Measurements from ENCODE around the gene ARHGAP10.
"Not testable (repeated sequence)": the region's sequence is repeated elsewhere in the genome, so short reads cannot be mapped to it uniquely, and the experiment has no call there.

Gene ARHGAP10

DNA sequence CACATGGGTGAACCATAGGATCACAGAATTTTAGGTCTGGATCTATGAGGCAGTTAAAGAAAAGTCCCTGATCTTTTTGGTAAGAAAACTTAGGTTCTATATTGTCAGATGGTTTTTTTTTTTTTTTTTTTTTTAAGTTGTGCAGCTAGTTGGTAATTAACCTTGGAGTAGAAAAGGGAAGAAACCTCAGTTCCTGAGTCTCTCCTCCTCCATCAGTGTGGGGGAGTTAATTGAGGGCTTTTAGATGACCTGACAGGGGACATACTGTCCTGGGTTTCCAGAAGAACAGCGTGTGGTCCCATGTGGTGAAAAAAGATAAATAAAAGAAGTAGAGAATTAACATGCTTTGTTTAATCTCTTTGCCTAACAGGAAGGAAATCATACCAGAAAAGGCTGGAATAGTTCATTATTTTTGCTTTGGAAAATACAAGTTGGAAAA is 123.7 kb downstream of the ARHGAP10 start:
- DNase-seq, result no peak

GRCh38 chr4:147860960-147861359 is 129.1 kb downstream of the ARHGAP10 start:
- DNase-seq, result no peak

DNA sequence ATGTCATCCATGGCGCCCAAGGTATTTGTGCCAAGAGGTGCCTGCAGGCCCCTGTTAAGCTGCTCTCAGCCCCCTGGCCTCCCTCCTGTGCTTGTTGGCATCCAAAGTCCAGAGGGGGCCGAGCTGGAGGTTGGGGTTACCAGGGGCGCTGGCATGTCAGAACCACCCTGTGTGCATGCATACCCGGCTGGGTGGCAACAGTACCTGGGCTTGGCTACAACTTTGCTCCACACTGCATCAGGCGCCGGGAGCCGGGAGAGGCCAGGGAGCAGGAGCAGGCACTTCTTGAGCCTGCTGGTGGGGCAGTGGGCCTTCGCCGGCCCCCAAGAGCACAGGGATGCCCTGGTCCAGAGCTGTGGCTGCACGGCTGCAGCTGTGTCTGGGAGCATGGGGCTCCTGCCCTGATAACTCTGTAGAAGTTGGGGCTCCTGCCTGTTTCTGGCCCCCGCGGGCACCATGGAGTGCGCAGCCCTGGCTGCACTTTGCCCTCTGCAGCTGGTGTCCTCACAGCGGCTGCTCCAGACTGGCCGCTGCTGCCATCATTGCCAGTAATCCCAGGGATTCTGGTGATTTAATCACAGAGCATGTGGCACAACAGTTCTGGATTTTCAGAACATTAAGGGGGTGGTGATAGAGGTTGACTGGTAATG is 130.3 kb downstream of the ARHGAP10 start:
- DNase-seq, result no peak

- no peak for DNase-seq
Observed at GRCh38 chr4:147863111-147863747, 131.3 kb downstream of the ARHGAP10 start.

DNA sequence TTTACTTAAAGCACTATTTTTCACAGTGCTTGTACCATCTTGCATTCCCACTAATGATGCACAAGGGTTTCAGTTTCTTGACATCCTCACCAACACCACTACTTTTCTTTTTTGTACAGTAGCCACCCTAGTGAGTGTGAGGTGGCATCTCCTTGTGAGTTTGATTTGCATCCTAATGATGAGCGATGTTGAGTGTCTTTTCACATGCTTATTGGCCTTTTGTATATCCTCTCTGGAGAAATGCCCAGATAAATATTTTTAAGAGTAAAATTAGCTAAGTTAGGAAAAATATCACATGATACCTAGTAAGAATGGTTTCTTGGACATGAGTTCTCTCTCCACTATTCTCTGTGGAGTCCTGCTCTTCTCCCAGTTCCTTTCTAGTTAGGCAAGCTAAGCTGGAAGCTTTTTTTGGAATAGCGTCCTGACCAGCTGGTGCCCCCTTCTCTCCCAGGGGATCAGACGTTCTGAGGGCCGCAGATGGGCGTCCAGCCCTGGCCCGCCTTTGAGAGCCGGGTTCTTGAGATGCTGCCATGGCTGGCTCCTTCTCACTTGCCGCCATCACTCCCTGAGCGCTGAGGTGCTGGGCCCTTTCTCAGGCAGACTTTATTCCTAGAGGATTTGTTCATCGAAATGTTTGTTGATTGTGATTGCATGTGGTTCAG is 132.1 kb downstream of the ARHGAP10 start:
- no peak for DNase-seq

DNA sequence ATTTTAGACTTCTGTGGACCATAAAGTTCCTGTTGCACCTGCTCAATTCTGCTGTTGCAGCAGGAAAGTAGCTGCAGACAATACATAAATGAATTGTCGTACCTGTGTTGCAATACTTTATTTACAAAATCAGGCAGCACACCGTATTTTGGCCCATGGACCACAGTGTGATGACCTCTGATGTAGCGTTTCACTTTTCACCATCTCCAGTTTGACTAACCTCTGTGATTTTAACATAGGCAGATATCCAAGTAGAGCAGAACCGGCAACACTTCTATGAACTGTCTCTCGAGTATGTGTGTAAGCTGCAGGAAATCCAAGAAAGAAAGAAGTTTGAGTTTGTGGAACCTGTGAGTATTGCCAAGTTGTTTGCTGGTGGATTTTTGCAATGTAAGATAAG is 132.7 kb downstream of the ARHGAP10 start:
- no peak for DNase-seq

DNA sequence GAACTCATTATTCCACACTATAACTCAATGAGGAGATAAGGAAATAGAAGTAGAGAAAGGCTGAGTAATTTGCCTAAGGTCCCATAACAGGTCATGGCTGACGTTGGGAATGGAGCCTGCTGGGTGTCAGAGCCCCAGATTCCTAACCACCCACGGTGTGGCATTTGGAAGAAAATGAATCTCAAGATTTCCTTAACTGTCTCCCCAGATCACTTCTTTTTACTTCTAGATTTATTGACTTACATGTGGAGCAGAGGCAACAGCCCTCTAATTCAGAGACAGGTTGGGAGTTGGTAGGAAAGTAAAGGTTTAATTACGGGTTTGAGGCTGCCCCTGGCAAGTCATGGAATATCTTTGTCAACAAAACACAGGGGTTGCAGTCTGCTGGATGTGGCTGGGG is 134.0 kb downstream of the ARHGAP10 start:
- no peak for DNase-seq

DNA sequence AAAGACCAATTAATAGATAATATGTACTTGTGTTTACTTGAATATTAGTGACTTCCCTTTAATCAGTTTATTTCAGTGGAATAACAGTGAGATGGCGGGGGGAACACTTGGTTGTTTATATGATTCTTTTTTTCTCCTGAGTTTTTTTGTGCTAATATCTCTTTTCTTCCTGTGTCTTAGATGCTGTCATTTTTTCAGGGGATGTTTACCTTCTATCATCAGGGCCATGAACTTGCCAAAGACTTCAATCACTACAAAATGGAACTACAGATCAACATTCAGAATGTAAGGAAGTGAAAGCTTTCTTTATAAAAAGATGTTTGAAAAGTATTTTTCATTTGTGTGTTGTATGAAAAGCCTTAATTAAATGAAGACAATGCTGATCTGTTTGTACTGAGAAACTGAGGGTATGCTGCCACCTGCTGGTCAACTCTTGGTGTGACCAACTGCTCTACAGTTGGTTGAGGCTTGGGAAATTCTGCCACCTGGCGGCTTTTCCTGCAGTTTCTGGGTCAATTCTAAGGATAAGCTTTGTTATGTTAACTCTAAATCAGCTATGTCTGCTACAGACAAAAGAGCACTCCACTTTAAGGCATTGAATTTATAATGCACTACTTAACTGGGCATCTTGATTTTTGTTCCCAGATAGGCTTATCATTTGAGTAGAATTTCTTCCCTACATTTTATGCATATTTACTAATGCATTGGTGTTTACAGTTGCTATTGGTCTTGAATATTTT is 134.8 kb downstream of the ARHGAP10 start:
- DNase-seq, result peak; percentile 92 to 94

DNA sequence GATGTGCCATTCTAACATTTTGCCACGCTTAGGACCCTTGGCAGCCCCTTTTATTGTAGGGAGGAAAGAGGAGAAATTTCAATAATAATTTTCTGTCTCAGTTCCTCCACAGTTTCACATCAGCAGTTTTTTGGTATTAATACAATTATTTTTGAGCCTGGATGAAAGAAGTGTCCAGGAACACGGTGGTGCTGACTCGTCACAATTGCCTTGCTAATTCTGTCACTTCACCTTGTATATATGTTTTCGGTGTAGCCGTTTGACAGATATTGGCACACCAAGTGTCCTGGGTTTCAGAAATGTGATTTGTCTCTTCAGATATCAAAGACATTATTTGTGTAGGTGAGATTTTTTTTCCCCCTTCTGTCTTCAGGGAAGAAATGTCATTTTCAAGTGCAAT is 142.2 kb downstream of the ARHGAP10 start:
- no peak for DNase-seq

DNA sequence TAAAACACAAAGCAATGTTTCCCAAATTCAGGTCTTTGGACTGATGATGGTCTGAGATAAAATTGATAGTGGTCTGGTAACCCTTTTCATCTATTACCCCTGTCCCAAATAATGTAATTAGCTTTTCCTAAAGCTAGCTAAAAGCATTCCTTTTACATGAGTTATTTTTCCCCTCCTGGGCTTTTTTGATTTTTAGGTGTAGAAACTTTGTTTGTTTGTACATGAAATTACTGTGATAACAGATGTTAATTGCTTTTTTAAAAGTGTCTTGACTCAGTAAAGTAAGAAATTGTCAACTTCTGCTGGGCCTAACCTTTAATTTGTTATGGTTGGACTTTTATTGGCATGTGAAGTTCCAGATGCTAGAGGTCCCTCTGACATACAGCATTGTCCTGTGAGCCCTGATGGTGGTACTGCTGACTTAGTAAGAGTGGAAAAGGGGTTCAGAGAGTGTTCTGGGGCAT is 145.5 kb downstream of the ARHGAP10 start:
- no peak for DNase-seq

- no peak for DNase-seq
Observed at GRCh38 chr4:147879676-147880075, 147.8 kb downstream of the ARHGAP10 start.

- DNase-seq, result no peak
Observed at GRCh38 chr4:147880511-147880910, 148.6 kb downstream of the ARHGAP10 start.

DNA sequence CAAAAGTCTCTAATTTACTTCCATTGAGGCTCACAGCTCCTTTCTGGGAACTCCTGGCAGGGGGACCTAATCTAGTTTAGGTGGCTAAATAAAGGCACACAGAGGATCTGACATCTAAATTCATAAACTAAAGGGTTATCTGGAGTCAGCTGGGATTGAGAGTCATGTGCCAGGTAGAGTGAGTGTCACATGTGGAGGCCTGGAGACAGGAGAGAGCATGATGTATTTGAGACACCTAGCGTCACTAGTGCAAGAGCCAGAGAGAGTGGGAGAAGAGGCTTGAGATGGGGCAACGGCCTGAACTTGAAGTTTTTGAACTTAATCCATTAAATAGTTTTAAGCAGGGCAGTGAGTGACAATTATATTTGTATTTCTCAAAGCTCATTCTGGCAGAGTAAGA is 152.6 kb downstream of the ARHGAP10 start:
- DNase-seq, result no peak

DNA sequence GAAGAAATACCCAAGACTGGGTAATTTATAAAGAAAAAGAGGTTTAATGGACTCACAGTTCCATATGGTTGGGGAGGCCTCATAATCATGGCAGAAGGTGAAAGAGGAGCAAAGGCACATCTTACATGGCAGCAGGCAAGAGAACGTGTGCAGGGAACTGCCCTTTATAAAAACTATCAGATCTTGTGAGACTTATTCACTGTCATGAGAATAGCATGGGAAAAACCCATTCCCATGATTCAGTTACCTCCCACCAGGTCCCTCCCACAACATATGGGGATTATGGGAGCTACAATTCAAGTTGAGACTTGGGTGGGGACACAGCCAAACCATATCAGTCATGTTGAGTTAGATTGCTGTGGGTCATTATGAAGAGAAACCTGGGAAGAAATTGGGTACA is 153.3 kb downstream of the ARHGAP10 start:
- not testable (repeated sequence) for DNase-seq

GRCh38 chr4:147891476-147892115 is 159.7 kb downstream of the ARHGAP10 start:
- DNase-seq, result no peak

DNA sequence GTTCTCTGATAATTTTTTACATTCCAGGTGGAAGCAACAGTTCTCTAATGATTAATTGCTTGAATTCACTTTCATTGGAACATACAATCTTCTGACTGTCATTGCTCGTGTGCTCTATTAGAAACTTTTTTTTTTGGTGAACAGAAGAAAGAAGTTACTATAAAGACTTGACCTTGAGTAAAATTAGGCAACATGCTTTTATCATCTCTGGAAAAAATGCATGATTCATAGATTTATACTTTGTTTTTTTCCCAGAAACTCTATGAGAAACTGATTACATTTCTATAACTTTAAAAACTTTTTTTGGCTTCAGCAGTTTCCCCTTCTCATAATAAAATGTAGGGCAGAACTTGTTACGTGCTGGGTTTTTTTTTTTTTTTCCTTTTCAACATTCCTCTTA is 167.6 kb downstream of the ARHGAP10 start:
- no peak for DNase-seq

DNA sequence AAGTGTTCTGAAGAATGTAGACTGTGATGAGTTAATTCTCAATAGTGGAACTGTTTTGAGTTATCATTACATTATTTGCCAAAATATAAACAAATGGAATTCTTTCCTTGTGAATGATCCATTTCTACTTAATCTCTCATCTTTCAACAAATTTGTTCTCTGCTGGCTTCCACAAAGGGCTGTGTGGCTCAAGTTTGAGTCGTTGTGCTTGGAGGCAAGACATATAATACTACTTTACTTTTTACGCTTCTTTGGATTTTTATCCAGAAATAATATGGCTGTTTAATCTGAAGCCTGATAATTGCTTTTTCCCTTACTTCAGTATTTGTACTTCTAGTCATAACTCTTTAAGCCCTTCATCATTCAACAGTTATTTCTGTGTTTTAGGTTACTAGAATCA is 169.5 kb downstream of the ARHGAP10 start:
- DNase-seq, result no peak

GRCh38 chr4:147901916-147902315 is 170.0 kb downstream of the ARHGAP10 start:
- no peak for DNase-seq

DNA sequence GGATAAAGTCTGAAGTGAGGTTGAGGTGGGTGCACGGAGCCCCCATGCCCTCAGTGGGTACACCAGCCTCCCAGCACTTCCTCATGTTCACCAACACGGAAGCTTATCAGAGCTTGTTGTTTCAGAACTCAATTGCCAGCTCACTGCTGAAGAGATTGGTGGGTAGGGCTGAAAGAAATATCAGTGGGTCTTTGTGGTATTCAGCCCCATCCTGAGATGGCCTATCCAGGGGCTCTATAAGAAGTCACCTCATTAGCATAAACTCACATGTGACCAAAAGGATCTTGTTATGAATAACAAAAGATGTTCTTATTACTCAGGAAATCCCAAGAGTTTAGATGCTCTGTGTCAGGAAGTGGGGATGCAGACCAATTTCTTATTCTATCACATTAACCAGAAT is 177.3 kb downstream of the ARHGAP10 start:
- no peak for DNase-seq

DNA sequence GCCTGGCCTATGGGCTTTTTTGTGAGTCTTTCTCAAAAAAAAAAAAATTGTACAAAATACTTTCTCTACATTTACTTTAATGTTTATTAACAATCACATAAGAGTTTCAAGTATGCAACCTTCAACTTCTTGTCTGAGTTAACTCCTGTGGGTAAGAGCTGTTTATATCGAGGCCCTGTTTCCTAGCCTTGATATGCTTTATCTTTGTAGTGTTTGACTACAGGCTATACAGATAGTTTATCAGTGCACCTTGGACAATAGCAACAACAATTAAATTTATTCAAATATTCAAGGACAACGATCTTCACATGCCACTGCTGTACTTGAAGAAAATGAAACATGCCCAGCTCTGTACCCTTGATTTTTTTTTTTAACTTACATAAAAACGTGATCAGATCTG is 178.4 kb downstream of the ARHGAP10 start:
- no peak for DNase-seq

- not testable (repeated sequence) for DNase-seq
Observed at GRCh38 chr4:147912106-147912505, 180.2 kb downstream of the ARHGAP10 start.

GRCh38 chr4:147913137-147913536 is 181.2 kb downstream of the ARHGAP10 start:
- DNase-seq, result no peak

- DNase-seq, result no peak
Observed at GRCh38 chr4:147916351-147916750, 184.5 kb downstream of the ARHGAP10 start.

Measured in activated CD4-positive, alpha-beta T cell treated with anti-CD3 and anti-CD28 coated beads, Interleukin-2, amount 50 U/mL, for 4 hours (primary cell).